ENCODE data around the gene NOD2. TPM values are rescaled to one million over a fixed set of nuclear protein-coding genes. Genes with fewer than 3 reads are reported as not detected.

NOD2 gene
- total RNA-seq, 2 donors from 2014 or later = 9.4 to 16.6 TPM

GRCh38 chr16:50676684-50677225 lies 16.7 kb upstream of the NOD2 start:
- Mint-ChIP-seq H3K27ac (peak overlapping the region; percentile 99), H3K4me1 (peaks cover 42% of the 10 kb centered on the region), H3K4me3 (peak overlapping the region; percentile 97), H3K36me3 (ENCODE audit: low read depth) (peaks cover 24% of the 10 kb centered on the region), H3K27me3 (no peaks in the 10 kb centered on the region)
- H3K9me3 ChIP-seq (ENCODE audit: control insufficient read depth, low read length, poor library complexity, severe bottlenecking) = no peaks in the 10 kb centered on the region
- DNase-seq (no peak), ATAC-seq (no peak)

- Mint-ChIP-seq H3K36me3 (ENCODE audit: low read depth) (peaks cover 24% of the 10 kb centered on the region), H3K4me3 (peak overlapping the region; percentile 97), H3K4me1 (peaks cover 44% of the 10 kb centered on the region), H3K27ac (peak overlapping the region; percentile 99), H3K27me3 (no peaks in the 10 kb centered on the region)
- no peak for DNase-seq
- ATAC-seq = no peak
- no peaks in the 10 kb centered on the region for H3K9me3 ChIP-seq (ENCODE audit: control insufficient read depth, low read length, poor library complexity, severe bottlenecking)
These were observed 16.1 kb upstream of the NOD2 start for GRCh38 chr16:50677351-50677750.

GRCh38 chr16:50678531-50678930 lies 14.9 kb upstream of the NOD2 start:
- ATAC-seq = no peak

GRCh38 chr16:50679266-50679665 lies 14.1 kb upstream of the NOD2 start:
- Mint-ChIP-seq H3K4me3 (peak overlapping the region; percentile 97), H3K36me3 (ENCODE audit: low read depth) (peaks cover 18% of the 10 kb centered on the region), H3K4me1 (peaks cover 62% of the 10 kb centered on the region), H3K27ac (peak overlapping the region; percentile 99), H3K27me3 (no peaks in the 10 kb centered on the region)
- ATAC-seq = no peak
- no peak for DNase-seq
- H3K9me3 ChIP-seq (ENCODE audit: control insufficient read depth, low read length, poor library complexity, severe bottlenecking) = no peaks in the 10 kb centered on the region

More at GRCh38 chr16:50678531-50678930, 14.9 kb upstream of the NOD2 start:
- Mint-ChIP-seq H3K4me1 (peaks cover 54% of the 10 kb centered on the region), H3K27me3 (no peaks in the 10 kb centered on the region), H3K36me3 (ENCODE audit: low read depth) (peaks cover 20% of the 10 kb centered on the region), H3K4me3 (peak overlapping the region; percentile 97), H3K27ac (peak overlapping the region; percentile 99)
- no peaks in the 10 kb centered on the region for H3K9me3 ChIP-seq (ENCODE audit: control insufficient read depth, low read length, poor library complexity, severe bottlenecking)
- no peak for DNase-seq

- H3K4me3 Mint-ChIP-seq = peak overlapping the region; percentile 97
- H3K36me3 Mint-ChIP-seq (ENCODE audit: low read depth) = peaks cover 18% of the 10 kb centered on the region
- H3K9me3 ChIP-seq (ENCODE audit: control insufficient read depth, low read length, poor library complexity, severe bottlenecking) = no peaks in the 10 kb centered on the region
- peaks cover 68% of the 10 kb centered on the region for H3K4me1 Mint-ChIP-seq
- H3K27ac Mint-ChIP-seq = peak overlapping the region; percentile 99
- no peak for DNase-seq
- no peak for ATAC-seq
- H3K27me3 Mint-ChIP-seq = no peaks in the 10 kb centered on the region
These were observed 13.5 kb upstream of the NOD2 start for GRCh38 chr16:50679676-50680555.

- peaks cover 16% of the 10 kb centered on the region for H3K36me3 Mint-ChIP-seq (ENCODE audit: low read depth)
- ATAC-seq = no peak
These were observed 12.9 kb upstream of the NOD2 start for GRCh38 chr16:50680556-50680893.

GRCh38 chr16:50681021-50681885 lies 12.2 kb upstream of the NOD2 start, which contains the start of gene SNX20:
TSS of gene SNX20 (minus strand) at chr16:50681312. CDS start at chr16:50677526, 3,786 bp downstream.
- H3K4me1 Mint-ChIP-seq = peaks cover 78% of the 10 kb centered on the region
- ATAC-seq (peak; percentile 77), DNase-seq (peak; percentile 42 to 60 (median 50))
- no peaks in the 10 kb centered on the region for H3K27me3 Mint-ChIP-seq
- peaks cover 16% of the 10 kb centered on the region for H3K36me3 Mint-ChIP-seq (ENCODE audit: low read depth)
- peak within 1 kb of the TSS; percentile 97 for H3K4me3 Mint-ChIP-seq
- peak within 1 kb of the TSS; percentile 99 for H3K27ac Mint-ChIP-seq
- no peaks in the 10 kb centered on the region for H3K9me3 ChIP-seq (ENCODE audit: control insufficient read depth, low read length, poor library complexity, severe bottlenecking)

More at GRCh38 chr16:50680556-50680893, 12.9 kb upstream of the NOD2 start:
- Mint-ChIP-seq H3K4me1 (peaks cover 74% of the 10 kb centered on the region), H3K27ac (peak overlapping the region; percentile 99), H3K4me3 (peak overlapping the region; percentile 97), H3K27me3 (no peaks in the 10 kb centered on the region)
- no peaks in the 10 kb centered on the region for H3K9me3 ChIP-seq (ENCODE audit: control insufficient read depth, low read length, poor library complexity, severe bottlenecking)
- DNase-seq = no peak

GRCh38 chr16:50683689-50684374 lies 9.6 kb upstream of the NOD2 start:
- Mint-ChIP-seq H3K27ac (peak overlapping the region; percentile 99), H3K4me3 (peak overlapping the region; percentile 84), H3K4me1 (peaks cover 63% of the 10 kb centered on the region), H3K36me3 (ENCODE audit: low read depth) (peaks cover 1% of the 10 kb centered on the region), H3K27me3 (no peaks in the 10 kb centered on the region)
- H3K9me3 ChIP-seq (ENCODE audit: control insufficient read depth, low read length, poor library complexity, severe bottlenecking) = no peaks in the 10 kb centered on the region
- DNase-seq (peak in 1 of 3 donors; percentile 48), ATAC-seq (peak; percentile 66)

GRCh38 chr16:50684823-50685461 lies 8.5 kb upstream of the NOD2 start:
- Mint-ChIP-seq H3K4me1 (peaks cover 53% of the 10 kb centered on the region), H3K36me3 (ENCODE audit: low read depth) (no peaks in the 10 kb centered on the region), H3K4me3 (peak overlapping the region; percentile 84), H3K27me3 (no peaks in the 10 kb centered on the region), H3K27ac (peak overlapping the region; percentile 99)
- no peak for DNase-seq
- peak; percentile 55 for ATAC-seq
- H3K9me3 ChIP-seq (ENCODE audit: control insufficient read depth, low read length, poor library complexity, severe bottlenecking) = no peaks in the 10 kb centered on the region

- H3K27me3 Mint-ChIP-seq = no peaks in the 10 kb centered on the region
- H3K4me3 Mint-ChIP-seq = peak overlapping the region; percentile 84
- peaks cover 50% of the 10 kb centered on the region for H3K4me1 Mint-ChIP-seq
These were observed 7.8 kb upstream of the NOD2 start for GRCh38 chr16:50685462-50686063.

GRCh38 chr16:50688083-50688482 lies 5.3 kb upstream of the NOD2 start:
- ATAC-seq (no peak), DNase-seq (no peak)
- H3K4me1 Mint-ChIP-seq = peaks cover 53% of the 10 kb centered on the region
- peaks cover 3% of the 10 kb centered on the region for H3K36me3 Mint-ChIP-seq (ENCODE audit: low read depth)
- H3K27ac Mint-ChIP-seq = no peak overlapping the region
- H3K4me3 Mint-ChIP-seq = no peak overlapping the region
- no peaks in the 10 kb centered on the region for H3K27me3 Mint-ChIP-seq
- no peaks in the 10 kb centered on the region for H3K9me3 ChIP-seq (ENCODE audit: control insufficient read depth, low read length, poor library complexity, severe bottlenecking)

More at GRCh38 chr16:50685462-50686063, 7.8 kb upstream of the NOD2 start:
- H3K27ac Mint-ChIP-seq = peak overlapping the region; percentile 99
- no peak for DNase-seq
- ATAC-seq = peak; percentile 2
- H3K9me3 ChIP-seq (ENCODE audit: control insufficient read depth, low read length, poor library complexity, severe bottlenecking) = no peaks in the 10 kb centered on the region
- no peaks in the 10 kb centered on the region for H3K36me3 Mint-ChIP-seq (ENCODE audit: low read depth)

GRCh38 chr16:50688867-50689266 lies 4.5 kb upstream of the NOD2 start:
- Mint-ChIP-seq H3K4me3 (no peak overlapping the region), H3K4me1 (peaks cover 48% of the 10 kb centered on the region), H3K27me3 (no peaks in the 10 kb centered on the region), H3K27ac (no peak overlapping the region), H3K36me3 (ENCODE audit: low read depth) (peaks cover 3% of the 10 kb centered on the region)
- no peaks in the 10 kb centered on the region for H3K9me3 ChIP-seq (ENCODE audit: control insufficient read depth, low read length, poor library complexity, severe bottlenecking)
- DNase-seq (no peak), ATAC-seq (no peak)
